ENCODE results near the gene EIF4E3.

Gene EIF4E3

GRCh38 chr3:71689291-71689690 lies 35.9 kb downstream of the EIF4E3 start:
- no peak for DNase-seq (ENCODE audit: low read depth in 2 of 2)

GRCh38 chr3:71688121-71688520 lies 37.1 kb downstream of the EIF4E3 start:
- no peak for DNase-seq (ENCODE audit: low read depth in 2 of 2)

GRCh38 chr3:71685686-71686085 lies 39.5 kb downstream of the EIF4E3 start:
- no peak for DNase-seq (ENCODE audit: low read depth in 2 of 2)

GRCh38 chr3:71684757-71685386 lies 40.3 kb downstream of the EIF4E3 start:
- DNase-seq (ENCODE audit: low read depth in 2 of 2): no peak

- DNase-seq (ENCODE audit: low read depth in 2 of 2): no peak
Observed at GRCh38 chr3:71684046-71684756, 41.0 kb downstream of the EIF4E3 start.

GRCh38 chr3:71681224-71681668 lies 44.0 kb downstream of the EIF4E3 start:
- peak in 1 of 2 donors; percentile 6 for DNase-seq (ENCODE audit: low read depth in 2 of 2)

GRCh38 chr3:71680603-71681002 lies 44.6 kb downstream of the EIF4E3 start:
- no peak for DNase-seq (ENCODE audit: low read depth in 2 of 2)

- no peak for DNase-seq (ENCODE audit: low read depth in 2 of 2)
Observed at GRCh38 chr3:71676931-71677330, 48.3 kb downstream of the EIF4E3 start.

- no peak for DNase-seq (ENCODE audit: low read depth in 2 of 2)
Observed at GRCh38 chr3:71673486-71673885, 51.7 kb downstream of the EIF4E3 start.

- DNase-seq (ENCODE audit: low read depth in 2 of 2): no peak
Observed at GRCh38 chr3:71672807-71673206, 52.4 kb downstream of the EIF4E3 start.

GRCh38 chr3:71672340-71672739 lies 52.9 kb downstream of the EIF4E3 start:
- no peak for DNase-seq (ENCODE audit: low read depth in 2 of 2)

GRCh38 chr3:71671216-71671845 lies 53.9 kb downstream of the EIF4E3 start:
- no peak for DNase-seq (ENCODE audit: low read depth in 2 of 2)

GRCh38 chr3:71662568-71662967 lies 62.6 kb downstream of the EIF4E3 start:
- DNase-seq (ENCODE audit: low read depth in 2 of 2): no peak

GRCh38 chr3:71662056-71662455 lies 63.1 kb downstream of the EIF4E3 start:
- no peak for DNase-seq (ENCODE audit: low read depth in 2 of 2)

GRCh38 chr3:71659864-71660591 lies 65.2 kb downstream of the EIF4E3 start:
- no peak for DNase-seq (ENCODE audit: low read depth in 2 of 2)

- DNase-seq (ENCODE audit: low read depth in 2 of 2): no peak
Observed at GRCh38 chr3:71657831-71658530, 67.2 kb downstream of the EIF4E3 start.

- DNase-seq (ENCODE audit: low read depth in 2 of 2): no peak
Observed at GRCh38 chr3:71655061-71655460, 70.1 kb downstream of the EIF4E3 start.

GRCh38 chr3:71653414-71653807 lies 71.8 kb downstream of the EIF4E3 start:
- no peak for DNase-seq (ENCODE audit: low read depth in 2 of 2)

- no peak for DNase-seq (ENCODE audit: low read depth in 2 of 2)
Observed at GRCh38 chr3:71652781-71653413, 72.3 kb downstream of the EIF4E3 start.

- DNase-seq (ENCODE audit: low read depth in 2 of 2): no peak
Observed at GRCh38 chr3:71651625-71652024, 73.6 kb downstream of the EIF4E3 start.

- no peak for DNase-seq (ENCODE audit: low read depth in 2 of 2)
Observed at GRCh38 chr3:71650372-71650771, 74.8 kb downstream of the EIF4E3 start.

Measured in stimulated activated CD8-positive, alpha-beta memory T cell treated with anti-CD3 and anti-CD28 coated beads, Interleukin-2, amount 100 ng/mL, for 48 hours (primary cell).